HG02938 (cell line): ENCODE data around the gene MME.
"Not testable (repeated sequence)": the region's sequence is repeated elsewhere in the genome, so short reads cannot be mapped to it uniquely, and the experiment has no call there.

ENCODE experiments used
- ATAC-seq: cut with Tn5 transposase; IDR thresholded peaks from one replicate; pipeline ENCODE4 v1.9.1; 2021; ENCODE audit warnings: mild to moderate bottlenecking, moderate library complexity; ENCODE audit not compliant: unreplicated experiment

Gene MME

DNA sequence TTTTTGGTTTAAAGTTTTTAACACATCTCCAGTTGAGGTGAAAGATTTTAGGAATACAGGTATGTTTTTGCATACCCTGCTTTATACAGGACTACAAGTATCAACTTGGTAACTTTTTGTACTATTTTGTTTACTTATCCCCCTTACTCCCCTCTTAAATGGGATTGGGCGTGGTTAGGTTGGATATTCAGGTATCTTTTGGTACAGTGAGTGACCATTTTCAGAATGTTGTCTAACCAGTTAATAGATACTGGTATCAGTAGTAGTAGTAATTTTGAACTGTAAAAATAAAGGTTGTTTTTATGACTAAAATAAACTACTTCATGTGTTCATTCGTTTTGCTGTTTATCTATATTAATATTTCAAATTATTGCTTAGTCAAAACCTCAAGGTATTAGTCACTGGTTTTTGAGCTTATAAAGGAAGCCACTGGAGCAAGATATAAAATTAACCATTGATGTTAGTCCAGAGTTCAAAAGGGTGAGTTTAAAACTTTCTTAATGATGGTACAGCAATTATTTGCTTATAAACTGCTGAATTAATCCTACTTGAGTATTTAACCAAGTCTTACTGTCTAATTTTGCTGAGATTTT is 3.3 kb downstream of the MME start:
- no peak for ATAC-seq

DNA sequence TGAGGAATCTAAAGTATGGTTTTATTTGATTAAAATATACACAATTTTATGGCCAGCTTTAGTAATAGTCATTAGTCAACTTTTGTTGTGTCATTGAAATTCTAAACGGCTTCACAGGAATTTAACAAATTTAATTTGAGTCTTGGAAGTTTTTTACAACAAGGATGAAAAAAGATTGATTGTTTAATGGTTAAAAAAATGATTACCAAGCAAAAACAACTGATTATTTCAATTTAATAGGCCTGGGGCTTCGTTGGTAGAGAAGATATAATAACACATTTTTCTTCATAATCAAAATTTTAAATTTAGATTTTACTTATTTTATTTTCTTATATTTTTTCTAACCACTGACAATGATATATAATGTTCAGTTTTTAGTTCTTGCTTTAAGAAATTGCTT is 4.4 kb downstream of the MME start:
- ATAC-seq, result no peak

DNA sequence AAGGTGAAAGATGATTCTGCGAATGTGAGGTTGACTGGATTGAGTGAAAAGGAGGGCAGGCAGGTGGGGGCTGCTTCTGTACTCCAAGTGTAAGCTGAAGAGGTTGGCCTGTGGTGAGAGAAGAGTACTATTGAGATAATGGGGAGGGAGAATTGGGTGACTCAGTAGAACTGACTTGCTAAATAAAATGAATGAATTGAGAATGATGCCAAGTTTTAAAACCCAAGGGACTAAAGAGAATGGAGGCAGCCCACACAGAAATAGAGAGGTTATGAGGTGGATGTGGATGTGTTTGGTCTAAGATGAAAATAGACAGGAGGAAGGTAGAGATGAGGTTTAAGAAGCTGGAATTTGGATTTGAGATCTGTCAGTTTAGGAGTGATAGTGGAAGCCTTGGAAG is 5.9 kb downstream of the MME start:
- ATAC-seq, result no peak

DNA sequence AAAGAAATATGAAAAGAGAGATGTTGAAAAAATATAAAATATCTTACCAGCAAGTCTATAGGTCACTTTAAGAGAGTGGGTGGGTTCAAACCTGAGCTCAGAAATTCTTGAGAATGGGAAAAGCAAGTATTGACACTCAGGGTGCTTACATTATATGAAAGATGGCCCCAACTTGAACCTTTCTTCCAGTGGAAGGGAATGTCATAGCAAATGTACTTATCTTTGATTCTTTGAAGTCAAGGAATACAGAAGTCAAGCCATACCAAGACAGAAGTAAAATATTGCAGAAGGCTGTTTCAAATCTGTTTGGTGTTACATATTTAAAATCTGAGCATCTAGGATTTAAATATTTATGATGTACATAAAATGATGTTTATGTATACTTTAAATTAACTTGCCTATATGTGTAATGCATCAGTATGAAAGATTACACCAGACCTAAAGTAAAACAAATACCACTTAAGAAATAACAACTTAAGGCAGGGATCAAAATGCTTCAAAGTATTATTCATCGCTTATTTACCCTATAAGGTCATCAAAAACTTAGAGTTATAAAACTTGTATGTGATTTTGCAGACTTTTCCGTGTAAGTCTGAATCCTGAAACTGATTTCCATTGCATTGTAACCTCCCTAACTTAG is 8.7 kb downstream of the MME start:
- ATAC-seq, result no peak

DNA sequence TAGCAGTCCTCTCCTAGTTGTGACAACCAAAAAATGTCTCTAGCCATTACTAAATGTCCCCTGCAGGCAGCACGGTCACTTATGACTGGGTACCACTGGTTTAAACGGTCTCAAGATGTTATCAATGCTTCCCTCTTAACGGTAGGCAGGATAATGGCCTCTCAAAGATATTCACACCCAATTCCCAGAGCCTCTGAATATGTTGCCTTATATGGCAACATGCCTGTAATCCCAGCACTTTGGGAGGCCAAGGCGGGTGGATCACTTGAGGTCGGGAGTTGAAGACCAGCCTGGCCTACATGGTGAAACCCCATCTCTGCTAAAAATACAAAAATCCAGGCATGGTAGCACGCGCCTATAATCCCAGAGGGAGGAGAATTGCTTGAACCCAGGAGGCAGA is 9.4 kb downstream of the MME start:
- ATAC-seq, result no peak

DNA sequence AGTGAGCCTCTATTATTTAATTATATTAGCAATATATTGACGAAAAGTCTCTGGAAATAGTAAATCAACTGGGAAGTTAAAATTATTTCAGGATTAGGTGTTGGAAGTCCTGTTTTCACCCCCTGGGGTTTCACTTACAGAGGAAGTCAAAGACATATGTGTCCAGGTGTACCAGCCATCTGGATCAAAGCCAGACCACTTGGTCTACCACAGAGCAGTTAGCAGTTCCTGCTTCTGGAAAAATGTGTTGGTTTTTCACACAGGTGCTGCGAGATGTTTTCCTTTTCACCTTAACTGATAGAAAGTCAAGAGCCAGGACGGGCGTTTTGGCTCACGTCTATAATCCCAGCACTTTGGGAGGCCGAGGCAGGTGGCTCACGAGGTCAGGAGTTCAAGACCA is 13.1 kb downstream of the MME start:
- ATAC-seq, result no peak

DNA sequence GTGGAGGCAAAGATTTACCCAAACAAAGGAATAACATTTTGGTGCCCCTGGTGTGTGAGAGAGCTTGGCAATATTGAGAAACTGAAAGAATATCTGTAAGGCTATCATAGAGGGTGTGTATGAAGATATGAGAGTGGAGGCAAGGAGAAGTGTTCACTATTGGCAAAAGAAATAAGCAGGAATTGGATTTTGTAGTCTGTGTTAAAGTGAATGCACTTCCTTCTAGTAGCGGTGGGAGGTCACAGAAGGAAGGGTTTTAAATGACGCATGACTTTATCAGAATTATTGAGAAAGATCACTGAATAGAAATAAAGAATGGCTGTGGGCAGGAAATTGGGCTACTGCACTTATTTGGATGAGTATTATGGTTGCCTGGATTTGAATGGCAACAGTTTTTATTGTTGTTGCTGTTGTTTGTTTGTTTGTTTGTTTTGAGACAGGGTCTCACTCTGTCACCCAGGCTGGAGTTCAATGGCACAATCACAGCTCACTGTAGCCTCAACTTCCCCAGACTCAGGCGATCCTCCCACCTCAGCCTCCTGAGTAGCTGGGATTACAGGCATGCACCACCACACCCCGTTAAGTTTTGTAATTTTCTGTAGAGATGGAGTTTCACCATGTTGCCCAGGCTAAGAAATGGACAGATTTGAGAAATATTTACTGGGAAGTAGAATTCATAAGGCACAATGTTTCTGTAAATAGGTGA is 16.3 kb downstream of the MME start:
- ATAC-seq, result no peak

DNA sequence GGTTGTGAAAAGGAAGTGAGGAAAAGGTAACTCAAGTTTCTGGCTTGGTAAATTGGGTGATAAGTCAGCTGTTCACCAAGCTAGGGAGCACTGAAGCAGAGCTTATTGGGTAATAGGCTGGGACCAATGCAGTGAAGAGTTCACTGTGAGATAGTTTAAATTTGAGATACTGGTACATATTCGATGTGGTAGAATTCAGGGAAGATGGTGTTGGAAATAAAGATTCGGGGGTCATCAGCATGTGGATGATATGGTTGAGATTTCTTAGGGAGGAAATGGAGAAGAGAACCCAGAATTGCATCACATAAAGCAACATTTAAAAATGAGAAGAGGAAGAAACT is 16.9 kb downstream of the MME start:
- ATAC-seq, result no peak

DNA sequence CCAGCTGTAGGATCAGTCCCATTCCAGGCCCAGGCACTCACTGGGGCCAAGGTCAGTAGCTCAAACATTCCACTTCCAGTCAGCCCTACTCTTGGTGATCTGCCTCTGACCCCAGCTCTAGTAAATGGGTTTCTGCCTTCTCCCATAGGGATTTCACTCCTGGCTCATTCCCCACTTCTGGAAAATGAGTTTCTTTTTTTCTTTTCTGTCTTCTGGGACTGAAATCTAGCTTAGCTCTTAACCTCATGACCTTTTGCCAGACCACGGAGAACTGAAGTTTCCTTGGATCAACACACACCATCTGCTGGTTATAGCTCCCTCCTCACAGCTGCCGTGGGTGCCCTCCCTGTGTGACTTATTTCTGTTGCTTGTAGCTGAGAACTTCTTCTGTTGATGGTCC is 21.3 kb downstream of the MME start:
- no peak for ATAC-seq

DNA sequence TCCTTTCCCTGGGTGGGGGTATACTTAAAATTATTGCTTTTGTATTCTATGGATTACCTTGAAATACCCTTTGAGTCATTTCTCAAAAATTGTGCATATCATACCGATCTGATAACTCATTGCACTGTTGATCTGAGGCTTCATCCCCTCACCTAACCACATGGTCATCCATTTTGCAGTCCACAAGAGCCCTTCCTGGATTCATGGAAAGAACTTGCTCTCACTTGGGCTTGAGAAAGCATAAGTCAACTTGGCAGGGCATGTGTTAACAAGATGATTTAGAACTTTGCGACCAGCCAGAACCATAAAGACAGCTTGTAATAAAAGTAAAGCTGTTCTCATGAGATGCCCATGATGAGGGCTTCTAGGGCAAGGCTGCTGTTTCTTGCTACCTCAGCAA is 22.2 kb downstream of the MME start:
- no peak for ATAC-seq

DNA sequence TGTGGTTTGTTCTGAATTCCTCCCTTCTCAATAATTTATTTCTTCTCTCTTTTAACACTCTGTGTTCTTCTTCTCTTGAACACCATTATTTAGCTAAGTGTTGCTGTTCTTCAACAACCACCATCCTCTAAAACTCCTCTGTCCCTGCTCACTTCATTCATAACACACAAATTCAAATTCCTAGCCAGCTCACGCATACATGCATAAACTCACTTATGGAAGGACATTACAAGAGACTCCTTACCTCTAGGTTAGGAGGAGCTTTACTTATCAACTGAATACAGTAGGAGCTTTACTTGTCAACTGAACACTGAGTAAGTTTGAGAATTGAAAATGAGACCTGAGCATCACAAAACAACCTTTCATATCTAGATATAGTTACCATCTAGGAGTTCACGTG is 23.6 kb downstream of the MME start:
- no peak for ATAC-seq

DNA sequence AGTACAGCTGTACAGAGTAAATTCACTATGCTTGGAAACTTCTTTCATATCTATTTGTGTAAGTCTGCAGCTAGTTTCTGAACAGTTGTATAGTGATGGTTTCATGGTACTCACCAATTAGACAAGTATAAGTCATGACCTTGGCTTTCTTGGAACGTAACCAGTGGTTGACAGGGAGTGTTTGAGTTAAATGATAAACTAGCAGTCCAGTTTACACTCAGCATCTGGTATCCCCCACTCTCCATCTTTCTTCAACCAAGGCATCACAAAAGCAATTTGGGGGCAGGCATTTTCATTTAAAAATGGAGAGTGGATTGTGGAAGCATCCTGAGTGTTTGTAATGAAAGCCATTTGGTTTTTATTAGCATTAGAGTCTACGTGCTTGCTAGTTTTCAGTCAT is 26.0 kb downstream of the MME start:
- ATAC-seq, result no peak

DNA sequence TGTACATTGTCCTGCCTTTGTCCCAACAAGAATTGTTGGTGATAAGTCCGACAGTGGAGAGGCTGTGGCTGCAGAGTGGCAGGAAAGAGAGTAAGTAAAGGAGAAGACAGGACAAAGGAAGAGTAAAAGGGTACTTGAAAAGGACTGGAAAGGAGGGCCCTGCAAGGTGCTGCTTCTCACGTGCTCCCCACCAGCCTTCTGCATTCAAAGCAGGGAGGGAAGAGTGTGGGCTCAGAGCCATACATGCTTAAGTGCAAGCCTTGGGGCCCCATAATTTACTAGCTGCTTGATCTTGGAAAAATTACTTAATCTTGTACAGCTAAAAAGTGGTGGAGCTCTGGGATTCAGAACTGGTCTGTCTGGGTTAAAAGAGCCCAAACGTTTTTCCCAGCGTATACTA is 29.9 kb downstream of the MME start:
- ATAC-seq, result no peak

DNA sequence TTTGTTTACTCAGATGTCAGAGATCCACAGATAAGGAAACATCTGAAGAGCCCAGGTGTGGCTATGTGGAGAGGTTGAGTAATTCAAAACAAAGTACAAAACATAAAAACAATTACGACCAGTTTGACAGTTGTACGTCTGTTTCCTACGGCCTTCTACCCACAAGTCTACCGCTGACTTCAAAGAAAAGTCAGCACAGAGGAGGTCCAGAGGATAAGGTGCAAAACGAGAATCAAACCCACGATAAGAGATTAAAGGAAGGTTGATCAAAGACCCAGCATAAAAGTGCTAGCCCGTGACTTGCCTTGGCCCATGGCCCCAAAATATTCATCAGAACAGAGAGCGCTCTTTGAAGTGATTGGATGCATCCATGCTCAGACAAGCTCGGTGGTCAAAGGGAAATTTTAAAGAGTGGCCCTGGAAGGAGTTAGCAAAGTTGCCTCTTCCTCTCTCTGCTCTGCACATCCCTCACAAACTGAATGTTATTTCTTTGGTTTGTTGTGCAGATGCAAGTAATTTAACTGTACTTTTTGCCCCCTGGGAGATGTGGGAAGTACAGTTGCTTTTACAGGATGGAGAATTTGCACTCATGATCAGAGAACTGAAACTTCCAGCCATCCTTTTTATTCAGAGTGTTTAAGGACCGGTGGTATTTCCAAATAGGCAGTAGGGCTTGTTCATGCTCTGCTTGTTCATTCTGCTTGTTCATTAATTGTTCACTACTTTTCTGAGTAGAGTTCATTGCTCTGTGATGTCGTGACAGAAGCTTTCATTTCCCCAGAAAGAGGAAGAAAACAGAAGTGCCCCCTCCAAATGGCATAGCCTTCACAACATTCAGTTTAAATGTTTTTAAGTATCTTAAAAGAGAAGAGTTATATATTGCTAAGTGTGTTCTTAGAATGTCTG is 31.1 kb downstream of the MME start:
- no peak for ATAC-seq

DNA sequence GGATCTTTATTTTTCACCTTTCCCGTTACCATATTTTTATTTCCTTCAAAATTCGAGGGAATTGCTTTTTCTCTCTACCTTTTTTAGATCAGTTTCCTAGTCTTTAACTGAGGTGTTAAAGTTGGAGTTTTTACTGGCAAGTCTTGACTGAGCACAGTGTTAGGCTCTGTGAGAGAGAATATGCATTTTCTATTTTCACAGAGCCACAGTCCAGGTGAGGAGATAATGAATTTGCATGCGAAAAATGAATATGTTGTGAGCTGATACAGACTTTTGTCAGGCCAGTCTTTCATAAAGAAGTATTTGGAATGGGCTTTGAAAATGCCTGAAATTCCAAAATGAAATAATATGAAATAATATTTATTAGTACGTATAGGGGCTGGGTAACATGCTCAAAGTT is 31.9 kb downstream of the MME start:
- ATAC-seq, result no peak

DNA sequence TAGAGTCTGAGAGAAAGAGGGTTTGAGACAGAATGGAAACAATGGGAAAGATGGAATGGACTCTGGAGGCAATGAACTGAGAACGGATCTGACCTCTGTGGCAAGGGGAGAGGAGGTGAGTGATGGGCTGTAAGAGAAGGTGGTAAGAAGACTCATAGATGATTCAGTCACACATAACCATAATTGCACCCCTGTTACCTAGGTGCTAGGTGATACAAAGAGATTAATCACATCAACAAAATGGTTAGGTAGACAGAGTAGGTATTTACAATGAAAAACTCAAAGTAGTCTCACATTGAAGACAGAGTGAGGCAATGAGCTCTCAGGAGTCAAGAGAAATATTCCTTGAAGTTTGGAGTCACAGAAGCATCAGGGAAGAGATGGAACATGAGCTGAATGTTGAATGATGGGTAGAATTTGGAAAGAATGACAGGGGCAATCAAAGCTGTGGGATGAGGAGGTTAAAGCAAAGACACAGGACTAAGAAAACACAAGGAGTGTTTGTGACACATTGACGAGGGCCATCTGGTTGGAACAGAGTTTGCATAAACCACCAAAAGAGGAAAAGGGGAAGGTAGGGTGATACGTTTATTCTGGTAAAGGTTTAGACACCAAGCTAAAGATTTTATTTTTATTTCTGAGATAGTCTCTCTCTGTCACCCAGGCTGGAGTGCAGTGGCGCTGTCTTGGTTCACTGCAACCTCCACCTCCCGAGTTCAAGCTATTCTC is 32.7 kb downstream of the MME start:
- no peak for ATAC-seq

DNA sequence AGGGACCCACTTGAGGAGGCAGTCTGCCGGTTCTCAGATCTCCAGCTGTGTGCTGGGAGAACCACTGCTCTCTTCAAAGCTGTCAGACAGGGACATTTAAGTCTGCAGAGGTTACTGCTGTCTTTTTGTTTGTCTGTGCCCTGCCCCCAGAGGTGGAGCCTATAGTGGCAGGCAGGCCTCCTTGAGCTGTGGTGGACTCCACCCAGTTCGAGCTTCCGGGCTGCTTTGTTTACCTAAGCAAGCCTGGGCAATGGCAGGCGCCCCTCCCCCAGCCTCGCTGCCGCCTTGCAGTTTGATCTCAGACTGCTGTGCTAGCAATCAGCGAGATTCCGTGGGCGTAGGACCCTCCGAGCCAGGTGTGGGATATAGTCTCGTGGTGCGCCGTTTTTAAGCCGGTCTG is 44.6 kb downstream of the MME start:
- ATAC-seq, result not testable (repeated sequence)

DNA sequence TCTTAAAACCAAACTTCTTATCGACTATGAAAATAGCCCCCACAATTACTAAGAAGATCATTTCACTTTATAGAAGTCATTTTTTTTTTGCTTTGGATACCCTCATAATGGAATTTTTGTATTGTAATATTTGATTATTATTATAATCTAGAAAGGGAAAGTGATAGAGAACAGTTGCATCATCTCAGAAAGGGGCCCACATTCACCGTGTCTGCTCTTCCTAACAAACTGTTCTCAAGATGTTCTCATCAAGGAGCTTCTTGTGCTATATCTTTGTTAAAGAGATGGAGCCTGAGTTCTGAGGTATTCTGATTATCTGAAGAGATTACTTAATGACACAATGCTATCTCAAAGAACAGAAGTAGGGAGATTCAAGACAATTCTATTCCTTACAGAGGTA is 49.3 kb downstream of the MME start:
- no peak for ATAC-seq

DNA sequence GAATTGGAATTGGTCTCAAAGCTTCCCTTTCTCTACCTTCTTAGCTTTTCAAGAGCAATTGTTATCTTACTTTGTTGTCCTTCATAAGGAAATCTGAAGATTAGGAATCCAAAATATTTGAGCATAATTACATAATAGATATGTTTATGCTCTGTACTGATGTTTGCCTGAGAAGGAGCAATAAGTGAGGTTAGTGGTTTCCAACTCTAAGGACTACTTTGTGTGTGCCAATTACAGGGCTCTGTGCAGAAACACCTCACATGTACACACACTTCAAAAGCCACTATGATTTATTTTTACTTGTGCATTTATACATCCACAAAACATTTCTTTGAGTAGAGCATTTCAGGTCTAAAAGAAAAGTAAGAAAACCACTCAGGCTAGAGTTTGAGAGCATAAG is 49.9 kb downstream of the MME start:
- no peak for ATAC-seq

DNA sequence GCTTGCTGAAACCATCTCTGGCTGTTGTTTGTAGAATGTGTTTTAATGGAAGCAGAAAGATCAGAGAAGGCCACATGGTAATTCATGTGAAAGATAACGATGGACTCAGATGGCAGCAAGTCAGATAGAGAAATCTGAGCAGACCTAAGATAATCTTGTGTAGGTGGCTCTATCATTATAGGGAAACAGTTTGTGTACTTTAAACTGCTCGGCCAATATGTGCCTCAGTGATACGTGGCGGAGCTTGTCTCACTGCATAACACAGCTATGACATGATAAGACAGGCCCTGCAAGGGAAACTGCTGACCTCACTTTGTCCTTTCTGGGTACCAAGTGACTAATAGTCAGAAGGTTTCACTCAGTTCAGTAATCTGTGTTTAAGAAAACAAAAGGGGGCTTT is 51.0 kb downstream of the MME start:
- peak; percentile 90 for ATAC-seq

DNA sequence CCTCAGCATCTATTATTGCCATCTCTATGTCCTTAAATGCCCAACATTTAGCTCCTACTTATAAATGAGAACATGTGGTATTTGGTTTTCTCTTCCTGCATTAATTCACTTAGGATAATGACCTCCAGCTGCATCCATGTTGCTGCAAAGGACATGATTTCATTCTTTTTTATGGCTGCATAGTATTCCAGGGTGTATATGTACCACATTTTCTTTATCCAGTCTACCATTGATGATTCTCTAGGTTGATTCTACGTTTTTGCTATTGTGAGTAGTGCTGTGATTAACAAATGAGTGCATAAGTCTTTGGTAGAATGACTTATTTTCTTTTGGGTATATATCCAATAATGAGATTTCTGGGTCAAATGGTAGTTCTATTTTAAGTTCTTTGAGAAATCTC is 54.2 kb downstream of the MME start:
- not testable (repeated sequence) for ATAC-seq
